Stimulated activated CD8-positive, alpha-beta memory T cell treated with anti-CD3 and anti-CD28 coated beads, Interleukin-7, amount 100 ng/mL, for 1 hour (primary cell): Measurements from ENCODE around the gene CCDC91.
"Not testable (repeated sequence)": the region's sequence is repeated elsewhere in the genome, so short reads cannot be mapped to it uniquely, and the experiment has no call there.

Experiments used
- DNase-seq, 2 donors: peaks; one replicate each; pipeline ENCODE4 v3.0.0-alpha.2; 2020; ENCODE audit warnings: low read depth in 2 of 2

Gene CCDC91

GRCh38 chr12:28286352-28286751, 96.1 kb downstream of the CCDC91 start:
- no peak for DNase-seq

GRCh38 chr12:28290262-28290661, 100.0 kb downstream of the CCDC91 start:
- no peak for DNase-seq

- no peak for DNase-seq
Measured at GRCh38 chr12:28292699-28293098, 102.4 kb downstream of the CCDC91 start.

- no peak for DNase-seq
Measured at GRCh38 chr12:28294300-28294699, 104.0 kb downstream of the CCDC91 start.

- no peak for DNase-seq
Measured at GRCh38 chr12:28296287-28296686, 106.0 kb downstream of the CCDC91 start.

- DNase-seq = no peak
Measured at GRCh38 chr12:28303192-28303591, 112.9 kb downstream of the CCDC91 start.

- DNase-seq = no peak
Measured at GRCh38 chr12:28306535-28306934, 116.3 kb downstream of the CCDC91 start.

GRCh38 chr12:28308891-28309290, 118.6 kb downstream of the CCDC91 start:
- DNase-seq = no peak

- no peak for DNase-seq
Measured at GRCh38 chr12:28313631-28314030, 123.4 kb downstream of the CCDC91 start.

- DNase-seq = no peak
Measured at GRCh38 chr12:28316049-28316448, 125.8 kb downstream of the CCDC91 start.

- no peak for DNase-seq
Measured at GRCh38 chr12:28318273-28318672, 128.0 kb downstream of the CCDC91 start.

- DNase-seq = no peak
Measured at GRCh38 chr12:28320353-28320752, 130.1 kb downstream of the CCDC91 start.

GRCh38 chr12:28327722-28328121, 137.5 kb downstream of the CCDC91 start:
- no peak for DNase-seq

- no peak for DNase-seq
Measured at GRCh38 chr12:28328967-28329366, 138.7 kb downstream of the CCDC91 start.

GRCh38 chr12:28329727-28330126, 139.5 kb downstream of the CCDC91 start:
- DNase-seq = not testable (repeated sequence)

GRCh38 chr12:28330232-28330631, 140.0 kb downstream of the CCDC91 start:
- DNase-seq = not testable (repeated sequence)

- no peak for DNase-seq
Measured at GRCh38 chr12:28331130-28331529, 140.9 kb downstream of the CCDC91 start.

GRCh38 chr12:28340261-28341045, 150.2 kb downstream of the CCDC91 start:
- no peak for DNase-seq

GRCh38 chr12:28343713-28344112, 153.5 kb downstream of the CCDC91 start:
- DNase-seq = no peak

GRCh38 chr12:28346567-28346966, 156.3 kb downstream of the CCDC91 start:
- DNase-seq = no peak

- DNase-seq = no peak
Measured at GRCh38 chr12:28349196-28349595, 158.9 kb downstream of the CCDC91 start.

GRCh38 chr12:28350502-28350901, 160.2 kb downstream of the CCDC91 start:
- no peak for DNase-seq

GRCh38 chr12:28351414-28351813, 161.2 kb downstream of the CCDC91 start:
- DNase-seq = no peak

- DNase-seq = no peak
Measured at GRCh38 chr12:28355161-28355560, 164.9 kb downstream of the CCDC91 start.
